ENCODE data around the gene PLCG2.

PLCG2 gene

GRCh38 chr16:81810894-81811538, 31.9 kb downstream of the PLCG2 start:
- DNase-seq (ENCODE audit: low read depth, low spot score), result no peak
- H3K4me3 ChIP-seq (ENCODE audit: low read depth, low read length), result no peak overlapping the region
- no peak for TF ChIP-seq CTCF (IDR thresholded peaks at IDR 0.05; ENCODE audit: low read depth, low read length)
- in situ Hi-C loops (cut with HindIII; ENCODE audit: low sequenced_read_pairs), result no loop called here

GRCh38 chr16:81813648-81814047, 34.6 kb downstream of the PLCG2 start:
- DNase-seq (ENCODE audit: low read depth, low spot score), result no peak
- in situ Hi-C loops (cut with HindIII; ENCODE audit: low sequenced_read_pairs), result no loop called here
- TF ChIP-seq CTCF (IDR thresholded peaks at IDR 0.05; ENCODE audit: low read depth, low read length), result no peak
- no peak overlapping the region for H3K4me3 ChIP-seq (ENCODE audit: low read depth, low read length)

- no peak for TF ChIP-seq CTCF (IDR thresholded peaks at IDR 0.05; ENCODE audit: low read depth, low read length)
- in situ Hi-C loops (cut with HindIII; ENCODE audit: low sequenced_read_pairs), result no loop called here
- H3K4me3 ChIP-seq (ENCODE audit: low read depth, low read length), result no peak overlapping the region
- no peak for DNase-seq (ENCODE audit: low read depth, low spot score)
These were observed 35.8 kb downstream of the PLCG2 start for GRCh38 chr16:81814751-81815428.

GRCh38 chr16:81815429-81815766, 36.3 kb downstream of the PLCG2 start:
- H3K4me3 ChIP-seq (ENCODE audit: low read depth, low read length), result no peak overlapping the region
- in situ Hi-C loops (cut with HindIII; ENCODE audit: low sequenced_read_pairs), result no loop called here
- TF ChIP-seq CTCF (IDR thresholded peaks at IDR 0.05; ENCODE audit: low read depth, low read length), result no peak
- no peak for DNase-seq (ENCODE audit: low read depth, low spot score)

GRCh38 chr16:81816351-81816750, 37.3 kb downstream of the PLCG2 start:
- in situ Hi-C loops (cut with HindIII; ENCODE audit: low sequenced_read_pairs), result no loop called here
- H3K4me3 ChIP-seq (ENCODE audit: low read depth, low read length), result no peak overlapping the region
- no peak for DNase-seq (ENCODE audit: low read depth, low spot score)
- TF ChIP-seq CTCF (IDR thresholded peaks at IDR 0.05; ENCODE audit: low read depth, low read length), result no peak

GRCh38 chr16:81816793-81817210, 37.7 kb downstream of the PLCG2 start:
- in situ Hi-C loops (cut with HindIII; ENCODE audit: low sequenced_read_pairs), result no loop called here
- no peak for TF ChIP-seq CTCF (IDR thresholded peaks at IDR 0.05; ENCODE audit: low read depth, low read length)

More at GRCh38 chr16:81816793-81817210, 37.7 kb downstream of the PLCG2 start:
- H3K4me3 ChIP-seq (ENCODE audit: low read depth, low read length), result no peak overlapping the region
- DNase-seq (ENCODE audit: low read depth, low spot score), result no peak

All from astrocyte of the spinal cord (primary cell).